H1 (cell line): ENCODE data around the gene GRIA4. TPM values are rescaled to one million over a fixed set of nuclear protein-coding genes. Genes with fewer than 3 reads are reported as not detected.

Experiments
- CTCF ChIA-PET: fragments of 300-600 bp; sonication (Branson Sonifier 250); formaldehyde crosslinking; loops from one replicate; lab custom pipeline; 2021; ENCODE audit not compliant: partially characterized antibody; lab: Charles Lee
- POLR2A ChIA-PET: fragments of 300-600 bp; sonication (Branson Sonifier 250); formaldehyde crosslinking; loops from one replicate; lab custom pipeline; 2021; ENCODE audit warnings: inconsistent platforms; ENCODE audit not compliant: partially characterized antibody; lab: Charles Lee
- DNase-seq, 2 experiments: peaks; one replicate each; pipeline versions ENCODE4 v3.0.0 to v3.0.0-alpha.2; 2010 to 2022; ENCODE audit warnings: low spot score in 2 of 2, low read depth in 1 of 2, mixed read lengths in 1 of 2
- FAIRE-seq: peaks from 2 replicates; lab custom pipeline; 2011; peaks lifted over from hg19 to GRCh38; lab: Jason Lieb, UNC
- H2AFZ ChIP-seq: 2 replicates; pipeline ENCODE4 v1.8.1; 2012; ENCODE audit warnings: low read length, inconsistent platforms
- H2AK5ac ChIP-seq: 2 replicates; pipeline ENCODE4 v1.6.1; 2013; ENCODE audit warnings: low read depth, low read length
- H2BK120ac ChIP-seq: replicated peaks from 2 replicates; pipeline ENCODE3; 2013; ENCODE audit warnings: low read depth, low read length, inconsistent platforms
- H2BK12ac ChIP-seq: 2 replicates; pipeline ENCODE4 v1.6.1; 2013; ENCODE audit warnings: low read depth, low read length
- H2BK15ac ChIP-seq: 2 replicates; pipeline ENCODE4 v1.6.1; 2013; ENCODE audit warnings: low read length
- H2BK20ac ChIP-seq: 2 replicates; pipeline ENCODE4 v1.6.1; 2013; ENCODE audit warnings: low read length
- H2BK5ac ChIP-seq: 2 replicates; pipeline ENCODE4 v1.6.1; 2013; ENCODE audit warnings: low read depth, low read length
- H3K14ac ChIP-seq: 2 replicates; pipeline ENCODE4 v1.6.1; 2013; ENCODE audit warnings: inconsistent platforms; ENCODE audit not compliant: insufficient read length
- H3K18ac ChIP-seq: 2 replicates; pipeline ENCODE4 v1.6.1; 2013; ENCODE audit warnings: low read length; ENCODE audit errors: extremely low read depth
- H3K23ac ChIP-seq: 2 replicates; pipeline ENCODE4 v1.6.1; 2013; ENCODE audit warnings: inconsistent platforms; ENCODE audit not compliant: insufficient read length
- H3K23me2 ChIP-seq: 2 replicates; pipeline ENCODE4 v1.6.1; 2013; ENCODE audit warnings: low read depth, low read length
- H3K27ac ChIP-seq: 2 replicates; pipeline ENCODE4 v1.6.1; 2011; ENCODE audit warnings: low read depth, low read length, inconsistent platforms
- H3K27me3 ChIP-seq, 4 experiments: replicated peaks in 1 of 4; 1 replicate in 1 of 4; 2 replicates in 3 of 4; pipeline versions ENCODE4 v1.6.1 to v1.8.1; 2011 to 2013; ENCODE audit warnings: low read length in 3 of 4, mild to moderate bottlenecking in 3 of 4, inconsistent platforms in 2 of 4, mixed read lengths in 2 of 4, moderate library complexity in 1 of 4; ENCODE audit not compliant: control insufficient read depth in 3 of 4, insufficient read depth in 3 of 4; ENCODE audit errors: extremely low read depth in 1 of 4
- H3K36me3 ChIP-seq, 4 experiments: 2 replicates each; pipeline versions ENCODE4 v1.6.1 to v1.8.1; 2011 to 2013; ENCODE audit warnings: mild to moderate bottlenecking in 4 of 4, low read length in 3 of 4, moderate library complexity in 2 of 4, control low read depth in 1 of 4, inconsistent platforms in 1 of 4; ENCODE audit not compliant: insufficient read depth in 4 of 4, control insufficient read depth in 2 of 4
- H3K4ac ChIP-seq: replicated peaks from 2 replicates; pipeline ENCODE3; 2013; ENCODE audit warnings: low read length, low read depth, mixed read lengths, inconsistent platforms; ENCODE audit not compliant: insufficient read length
- H3K4me1 ChIP-seq, 4 experiments: replicated peaks in 1 of 4; 1 replicate in 1 of 4; 2 replicates in 3 of 4; pipeline versions ENCODE4 v1.6.1 to v1.8.1; 2011 to 2013; ENCODE audit warnings: low read length in 3 of 4, inconsistent platforms in 2 of 4, mixed read lengths in 1 of 4; ENCODE audit not compliant: insufficient read depth in 4 of 4, control insufficient read depth in 3 of 4
- H3K4me2 ChIP-seq, 2 experiments: 2 replicates each; pipeline versions ENCODE4 v1.6.1 to v1.8.1; 2011 to 2013; ENCODE audit warnings: low read depth in 2 of 2, low read length in 2 of 2, control low read depth in 1 of 2, inconsistent platforms in 1 of 2, mild to moderate bottlenecking in 1 of 2; ENCODE audit not compliant: insufficient read depth in 1 of 2
- H3K4me3 ChIP-seq, 4 experiments: fragments of 200-600, 300-600 bp in 1 of 4; sonication (generic), shearing (Covaris generic), sonication (Bioruptor Twin) in 1 of 4; 2 replicates each; pipeline versions ENCODE4 v1.5.1 to v1.8.1; 2011 to 2016; ENCODE audit warnings: low read length in 4 of 4, low read depth in 3 of 4, control low read depth in 2 of 4, inconsistent platforms in 2 of 4, mild to moderate bottlenecking in 2 of 4, mixed read lengths in 1 of 4, moderate library complexity in 1 of 4; ENCODE audit not compliant: insufficient read depth in 2 of 4; ENCODE audit errors: extremely low read depth in 1 of 4
- H3K56ac ChIP-seq: replicated peaks from 2 replicates; pipeline ENCODE3; 2013; ENCODE audit warnings: low read depth, mild to moderate bottlenecking, mixed read lengths, low read length, inconsistent platforms; ENCODE audit not compliant: insufficient read length
- H3K79me1 ChIP-seq: 2 replicates; pipeline ENCODE4 v1.6.1; 2013; ENCODE audit warnings: low read depth, low read length, control low read depth
- H3K79me2 ChIP-seq, 2 experiments: 2 replicates each; pipeline versions ENCODE4 v1.6.1 to v1.8.1; 2012 to 2013; ENCODE audit warnings: low read length in 2 of 2, mild to moderate bottlenecking in 2 of 2, inconsistent platforms in 1 of 2; ENCODE audit not compliant: insufficient read depth in 2 of 2, control insufficient read depth in 1 of 2
- H3K9ac ChIP-seq, 4 experiments: replicated peaks in 1 of 4; 1 replicate in 1 of 4; 2 replicates in 3 of 4; pipeline versions ENCODE4 v1.6.1 to v1.8.1; 2011 to 2013; ENCODE audit warnings: low read depth in 3 of 4, low read length in 3 of 4, control low read depth in 2 of 4, mild to moderate bottlenecking in 2 of 4, moderate library complexity in 2 of 4, inconsistent platforms in 1 of 4; ENCODE audit errors: extremely low read depth in 1 of 4
- H3K9me3 ChIP-seq, 2 experiments: 2 replicates each; pipeline versions ENCODE4 v1.6.1 to v1.8.1; 2012 to 2013; ENCODE audit warnings: mild to moderate bottlenecking in 2 of 2, moderate library complexity in 2 of 2, control low read depth in 1 of 2, inconsistent platforms in 1 of 2, low read depth in 1 of 2, low read length in 1 of 2, mixed read lengths in 1 of 2; ENCODE audit not compliant: insufficient read depth in 2 of 2
- H4K20me1 ChIP-seq, 2 experiments: replicated peaks in 1 of 2; 2 replicates each; pipeline versions ENCODE3 to v1.8.1; 2011 to 2013; ENCODE audit warnings: inconsistent platforms in 2 of 2, low read length in 2 of 2, mild to moderate bottlenecking in 1 of 2; ENCODE audit not compliant: insufficient read depth in 2 of 2, control insufficient read depth in 1 of 2
- H4K5ac ChIP-seq: 2 replicates; pipeline ENCODE4 v1.6.1; 2013; ENCODE audit warnings: low read length, low read depth, mixed read lengths, inconsistent platforms; ENCODE audit not compliant: insufficient read length
- H4K8ac ChIP-seq: 2 replicates; pipeline ENCODE4 v1.8.0; 2013; ENCODE audit warnings: mild to moderate bottlenecking, moderate library complexity, low read length, inconsistent platforms; ENCODE audit not compliant: insufficient read depth; ENCODE audit errors: extremely low read depth
- H4K91ac ChIP-seq: replicated peaks from 2 replicates; pipeline ENCODE3; 2013; ENCODE audit warnings: low read length, mixed read lengths, inconsistent platforms; ENCODE audit not compliant: insufficient read length
- BRCA1 ChIP-seq: IDR thresholded peaks from 2 replicates; pipeline ENCODE4 v1.6.1; 2012; ENCODE audit warnings: low read depth, low read length, improper control_type of control experiment
- CBX8 ChIP-seq: fragments of 300-800, 300-1000 bp; sonication (generic); IDR thresholded peaks from 2 replicates; pipeline ENCODE4 v1.7.1; 2016; ENCODE audit warnings: low read depth, low read length, borderline replicate concordance
- CHD1 ChIP-seq: IDR thresholded peaks from 2 replicates; pipeline ENCODE4 v1.6.1; 2012; ENCODE audit warnings: low read depth, low read length, improper control_type of control experiment
- CHD2 ChIP-seq: IDR thresholded peaks from 2 replicates; pipeline ENCODE4 v1.6.1; 2012; ENCODE audit warnings: low read length, improper control_type of control experiment
- CTBP2 ChIP-seq: IDR thresholded peaks from 2 replicates; pipeline ENCODE4 v1.7.0; 2011; ENCODE audit warnings: borderline replicate concordance, mild to moderate bottlenecking, moderate library complexity, mixed read lengths, low read length; ENCODE audit not compliant: insufficient read depth, insufficient read length
- EP300 ChIP-seq, 2 experiments: IDR thresholded peaks; 1 replicate in 1 of 2; 2 replicates in 1 of 2; pipeline ENCODE4 v1.6.1; 2011 to 2012; ENCODE audit warnings: low read depth in 2 of 2, low read length in 2 of 2, mild to moderate bottlenecking in 2 of 2, borderline replicate concordance in 1 of 2, inconsistent platforms in 1 of 2, moderate library complexity in 1 of 2
- GABPA ChIP-seq: IDR thresholded peaks from 2 replicates; pipeline ENCODE4 v1.6.1; 2011; ENCODE audit warnings: mild to moderate bottlenecking, low read length, moderate library complexity, borderline replicate concordance; ENCODE audit not compliant: insufficient read depth
- GTF2F1 ChIP-seq: IDR thresholded peaks from 2 replicates; pipeline ENCODE4 v1.6.1; 2012; ENCODE audit warnings: low read depth, low read length, improper control_type of control experiment, borderline replicate concordance
- JUND ChIP-seq: IDR thresholded peaks from 2 replicates; pipeline ENCODE4 v1.6.1; 2011; ENCODE audit warnings: mild to moderate bottlenecking, improper control_type of control experiment, low read length
- NANOG ChIP-seq: IDR thresholded peaks from 2 replicates; pipeline ENCODE4 v1.6.1; 2011; ENCODE audit warnings: low read length, low read depth, mild to moderate bottlenecking, inconsistent platforms; ENCODE audit not compliant: insufficient read depth, poor library complexity, severe bottlenecking
- NRF1 ChIP-seq: IDR thresholded peaks from 2 replicates; pipeline ENCODE4 v1.6.1; 2011; ENCODE audit warnings: mild to moderate bottlenecking, low read depth, low read length, improper control_type of control experiment
- POLR2A ChIP-seq, 2 experiments: IDR thresholded peaks; 1 replicate in 1 of 2; 2 replicates in 1 of 2; pipeline ENCODE4 v1.6.1; 2011; ENCODE audit warnings: low read depth in 2 of 2, low read length in 2 of 2, mild to moderate bottlenecking in 2 of 2; ENCODE audit errors: control extremely low read depth in 1 of 2
- RFX5 ChIP-seq: IDR thresholded peaks from 2 replicates; pipeline ENCODE4 v1.6.1; 2011; ENCODE audit warnings: low read depth, low read length, improper control_type of control experiment, borderline replicate concordance
- SP4 ChIP-seq: IDR thresholded peaks from 2 replicates; pipeline ENCODE4 v1.6.1; 2012; ENCODE audit warnings: low read length, inconsistent platforms
- TEAD4 ChIP-seq: IDR thresholded peaks from 2 replicates; pipeline ENCODE4 v1.6.1; 2012; ENCODE audit warnings: low read depth, low read length, inconsistent platforms, mixed read lengths
- WGBS, 2 experiments: shearing (Covaris generic) in 1 of 2; methylation state at CpG; one replicate each; pipeline versions ENCODE4 v1.1.6 to v1.1.7; 2013 to 2015; ENCODE audit warnings: low lambda C conversion rate in 2 of 2, mixed read lengths in 2 of 2, inconsistent platforms in 1 of 2, low coverage in 1 of 2, missing lambda C conversion rate in 1 of 2; ENCODE audit not compliant: insufficient replicate concordance in 2 of 2, insufficient coverage in 1 of 2, insufficient read length in 1 of 2; ENCODE audit errors: extremely low coverage in 1 of 2, missing lambda C conversion rate in 1 of 2; 5-methylcytosine and 5-hydroxymethylcytosine counted together
- polyA plus RNA-seq, 7 experiments: library from polyadenylated mRNA; depleted of rRNA in 3 of 7; stranded (reverse) in 5 of 7; unstranded in 2 of 7; fragments of >200 nt in 5 of 7; fragments of 200-250 nt in 2 of 7; gene quantifications; 1 replicate in 5 of 7; 2 replicates in 1 of 7; 4 replicates in 1 of 7; pipeline versions ENCODE4 v1.2.1 to v1.2.3, GENCODE V29; 2011 to 2013; ENCODE audit warnings: missing spikeins in 2 of 7, mixed read lengths in 2 of 7
- total RNA-seq: library from RNA; stranded (reverse); fragmentation: NEBNext Ultra II Directional; extraction: Animal tissue kit (Norgen Biotek cat#: 25700); gene quantifications from 2 replicates; pipeline ENCODE4 v1.2.1, GENCODE V29; 2021

GRIA4 gene
- total and polyA plus RNA-seq, 2 of the 8 experiments (the other 6 are each of a cell fraction or from before 2014, with no cell fraction given) = 12.5 to 21.8 TPM

DNA sequence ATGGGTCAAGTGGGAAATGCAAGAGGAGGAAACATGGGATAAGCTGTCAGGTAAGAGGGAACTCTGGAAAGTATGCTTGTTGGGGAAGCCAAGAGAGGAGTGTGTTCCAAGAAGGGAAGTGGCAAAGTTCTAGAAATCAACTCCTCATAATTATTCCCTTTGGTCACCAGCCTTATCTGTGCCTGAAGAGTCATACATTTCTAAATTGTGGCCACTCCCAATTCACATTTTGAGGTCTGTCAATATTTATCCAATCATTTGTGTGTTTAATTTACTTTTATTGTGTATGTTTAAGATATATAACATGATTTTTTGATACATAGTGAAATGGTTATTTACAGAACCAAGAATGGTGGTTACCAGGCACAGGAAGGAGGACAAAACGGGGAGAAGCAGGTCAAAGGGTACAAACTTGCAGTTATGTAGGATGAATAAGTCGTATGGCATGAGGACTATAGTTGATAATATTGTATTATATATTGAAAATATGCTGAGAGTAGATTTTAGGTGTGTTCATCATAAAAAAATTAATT is 131.7 kb downstream of the GRIA4 start:
- Histone ChIP-seq H3K9ac (no peak overlapping the region), H3K79me1 (no peaks in the 10 kb centered on the region), H2BK12ac (no peak overlapping the region), H3K56ac (no peak overlapping the region), H2AK5ac (no peak overlapping the region), H3K4me1 (no peaks in the 10 kb centered on the region), H2BK120ac (no peak overlapping the region), H2AFZ (no peak overlapping the region), H3K4me2 (no peak overlapping the region), H2BK15ac (no peak overlapping the region), H3K4ac (no peak overlapping the region), H3K27ac (no peak overlapping the region), H2BK5ac (no peak overlapping the region), H3K18ac (no peak overlapping the region), H3K23me2 (no peaks in the 10 kb centered on the region), H3K14ac (no peak overlapping the region), H4K20me1 (no peaks in the 10 kb centered on the region), H4K5ac (no peak overlapping the region), H3K4me3 (no peak overlapping the region), H3K36me3 (no peaks in the 10 kb centered on the region), H4K91ac (no peak overlapping the region), H2BK20ac (no peak overlapping the region), H3K9me3 (no peaks in the 10 kb centered on the region), H3K27me3 (no peaks in the 10 kb centered on the region), H3K79me2 (no peaks in the 10 kb centered on the region), H3K23ac (no peak overlapping the region), H4K8ac (no peak overlapping the region)
- no peak for DNase-seq
- ChIA-PET CTCF (no interaction called here), POLR2A (no interaction called here)
- FAIRE-seq = no peak
- WGBS, 2 experiments = 92% methylated on average over 2 of the region's 2 CpGs; no CpG with 5 or more reads in 1 of the 2 experiments
- TF ChIP-seq CTBP2 (no peak), GTF2F1 (no peak), SP4 (no peak), RFX5 (no peak), BRCA1 (no peak), CHD2 (no peak), POLR2A (IDR thresholded peaks at IDR 0.05; ENCODE audit: control extremely low read depth in 1 of 2, low read depth in 2 of 2, low read length in 2 of 2) (no peak), CBX8 (no peak), NRF1 (no peak), NANOG (no peak), CHD1 (no peak), TEAD4 (no peak), JUND (no peak), EP300 (IDR thresholded peaks at IDR 0.05; ENCODE audit: borderline replicate concordance in 1 of 2, low read depth in 2 of 2, low read length in 2 of 2) (no peak), GABPA (no peak)
